ENCODE data around the gene SFRP5. TPM values are rescaled to one million over a fixed set of nuclear protein-coding genes. Genes with fewer than 3 reads are reported as not detected.

The SFRP5 gene
- total and polyA plus RNA-seq, 2 of the 4 experiments (the other 2 are of a cell fraction): not detected

GRCh38 chr10:97770255-97770654 is 1.5 kb downstream of the SFRP5 start:
- no peak overlapping the region for H3K27ac ChIP-seq (ENCODE audit: insufficient read depth, low read length)
- no peak overlapping the region for H2AFZ ChIP-seq (replicated peaks; ENCODE audit: low read length, poor library complexity)
- no peak overlapping the region for H3K56ac ChIP-seq (ENCODE audit: extremely low read depth, insufficient read depth, low read length)
- H3K23ac ChIP-seq (ENCODE audit: low read depth, low read length): no peak overlapping the region
- TF ChIP-seq RFX5 (IDR thresholded peaks at IDR 0.05; ENCODE audit: low read depth, low read length) (no peak), CHD1 (IDR thresholded peaks at IDR 0.05; ENCODE audit: low read depth, low read length) (no peak), CTCF (conservative IDR thresholded peaks at IDR 0.05; ENCODE audit: low read depth, low read length) (no peak), BHLHE40 (IDR thresholded peaks at IDR 0.05; ENCODE audit: low read depth, low read length) (no peak), FOS (IDR thresholded peaks at IDR 0.05; ENCODE audit: low read depth, low read length) (no peak), POLR2A (IDR thresholded peaks at IDR 0.05; ENCODE audit: low read depth, low read length) (no peak), CEBPB (IDR thresholded peaks at IDR 0.05; ENCODE audit: low read depth, low read length) (no peak), RAD21 (IDR thresholded peaks at IDR 0.05; ENCODE audit: low read length) (no peak), USF2 (IDR thresholded peaks at IDR 0.05; ENCODE audit: low read depth, low read length) (no peak), MAFK (IDR thresholded peaks at IDR 0.05; ENCODE audit: low read depth, low read length) (no peak), ELK1 (IDR thresholded peaks at IDR 0.05; ENCODE audit: borderline replicate concordance, low read depth, low read length) (no peak), MAZ (IDR thresholded peaks at IDR 0.05; ENCODE audit: borderline replicate concordance, low read depth, low read length) (no peak), RCOR1 (IDR thresholded peaks at IDR 0.05; ENCODE audit: insufficient replicate concordance, low read length) (no peak), SMC3 (IDR thresholded peaks at IDR 0.05; ENCODE audit: low read depth, low read length) (no peak), NFE2L2 (IDR thresholded peaks at IDR 0.05; ENCODE audit: low read depth, low read length) (no peak), MXI1 (IDR thresholded peaks at IDR 0.05; ENCODE audit: borderline replicate concordance, low read depth, low read length) (no peak)
- H3K9ac ChIP-seq (ENCODE audit: low read depth, low read length): no peak overlapping the region
- no peak overlapping the region for H2AK9ac ChIP-seq (replicated peaks; ENCODE audit: low read depth, low read length, poor library complexity)
- no peaks in the 10 kb centered on the region for H4K20me1 ChIP-seq (ENCODE audit: insufficient read depth, low read length)
- no peak overlapping the region for H4K8ac ChIP-seq (ENCODE audit: low read depth in 2 of 2, low read length in 2 of 2)
- H2BK5ac ChIP-seq (ENCODE audit: low read depth, low read length, poor library complexity, severe bottlenecking): no peak overlapping the region
- H3K4me2 ChIP-seq (ENCODE audit: low read depth, low read length): no peak overlapping the region
- H2BK120ac ChIP-seq (ENCODE audit: low read depth, low read length): no peak overlapping the region
- no peak overlapping the region for H3K4me3 ChIP-seq (ENCODE audit: insufficient read depth, low read depth, low read length)
- H3K9me3 ChIP-seq (ENCODE audit: control insufficient read depth, insufficient read depth, low read length): no peaks in the 10 kb centered on the region
- DNase-seq: no peak
- no peak overlapping the region for H4K91ac ChIP-seq (ENCODE audit: insufficient read depth, low read depth, low read length)
- in situ Hi-C loops (cut with MboI; ENCODE audit: low sequenced_read_pairs): no loop called here
- no peak overlapping the region for H4K5ac ChIP-seq (ENCODE audit: low read depth, low read length)
- H2AK5ac ChIP-seq (ENCODE audit: low read depth, low read length): no peak overlapping the region
- WGBS, 2 experiments (ENCODE audit: extremely low coverage in 2 of 2, insufficient read length in 1 of 2): 61% methylated on average over 4 of the region's 5 CpGs; no CpG with 5 or more reads in 1 of the 2 experiments
- H3K4ac ChIP-seq (ENCODE audit: low read depth, low read length): no peak overlapping the region
- ChIA-PET POLR2A (ENCODE audit: unreplicated experiment) (no interaction called here), CTCF (no interaction called here)
- H2BK15ac ChIP-seq (ENCODE audit: low read depth, low read length): no peak overlapping the region
- no peak overlapping the region for H3K18ac ChIP-seq (ENCODE audit: low read depth, low read length)
- H3K9me1 ChIP-seq (ENCODE audit: insufficient read depth, low read length): no peaks in the 10 kb centered on the region
- H3K4me1 ChIP-seq (ENCODE audit: control insufficient read depth, insufficient read depth, low read length): 0 out of 2 replicates have a peak, but pooled peaks cover 2% of the 10 kb centered on the region
- intact Hi-C loops (cut with micrococcal nuclease): no loop called here
- ATAC-seq (ENCODE audit: low read depth): no peak
- peaks cover 55% of the 10 kb centered on the region for H3K27me3 ChIP-seq (ENCODE audit: control insufficient read depth, insufficient read depth, low read length)
- BruUV-seq (replicated peaks): no TSS peak
- no peak overlapping the region for H2BK20ac ChIP-seq (ENCODE audit: low read depth, low read length)
- no peaks in the 10 kb centered on the region for H3K79me1 ChIP-seq (ENCODE audit: low read depth in 1 of 2, low read length in 2 of 2)
- no peak overlapping the region for H3K14ac ChIP-seq (replicated peaks; ENCODE audit: low read depth, low read length)
- dilution Hi-C loops (cut with HindIII; ENCODE audit: low sequenced_read_pairs, unreplicated experiment): no loop called here
- no peaks in the 10 kb centered on the region for H3K36me3 ChIP-seq (ENCODE audit: control insufficient read depth, insufficient read depth, low read length)

All from IMR-90 (cell line).